Hematopoietic multipotent progenitor cell treated with erythropoietin and hydrocortisone succinate and interleukin-3 and kit ligand, for 4 days (in vitro differentiated cells): ENCODE results near the gene OR4N2.
"Not testable (repeated sequence)": the region's sequence is repeated elsewhere in the genome, so short reads cannot be mapped to it uniquely, and the experiment has no call there.

Experiments used
- DNase-seq: peaks from one replicate; pipeline ENCODE4 v3.0.0-alpha.2; 2015

The OR4N2 gene

DNA sequence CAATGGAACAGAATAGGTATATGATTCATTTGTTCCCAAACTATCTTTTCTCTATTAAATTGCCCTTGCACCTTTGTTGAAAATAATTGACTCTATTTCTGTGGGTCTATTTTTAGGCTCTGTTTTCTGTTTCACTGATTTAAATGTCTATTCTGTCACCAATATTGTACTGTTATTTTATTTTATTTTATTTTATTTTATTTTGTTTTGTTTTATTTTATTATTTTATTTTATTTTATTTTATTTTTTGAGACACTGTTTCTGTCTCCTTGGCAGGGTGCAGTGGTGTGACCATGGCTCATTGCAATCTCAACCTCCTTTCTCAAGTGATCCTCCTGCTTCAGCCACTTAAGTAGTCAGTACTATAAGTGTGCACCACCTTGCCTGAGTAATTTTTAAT is 34.9 kb downstream of the OR4N2 start:
- no peak for DNase-seq

DNA sequence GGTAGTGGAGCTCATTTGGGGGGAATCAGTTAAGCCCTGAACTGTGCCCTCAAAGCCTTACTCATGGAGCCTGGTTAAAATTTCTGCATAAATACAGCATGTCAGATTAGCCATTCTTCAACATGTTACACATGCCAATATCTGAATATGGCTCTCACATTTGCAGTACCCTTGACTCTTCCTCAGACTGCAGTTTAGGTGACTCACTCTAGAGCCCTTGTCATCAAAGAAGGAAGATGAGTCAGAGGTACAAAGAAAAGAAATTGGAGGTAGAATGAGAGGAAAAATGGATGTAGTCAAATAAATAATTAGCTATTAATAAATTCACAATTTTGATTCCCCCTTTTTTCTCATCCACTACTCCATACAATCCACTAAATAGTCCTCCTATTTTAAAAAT is 47.8 kb downstream of the OR4N2 start:
- DNase-seq: no peak

DNA sequence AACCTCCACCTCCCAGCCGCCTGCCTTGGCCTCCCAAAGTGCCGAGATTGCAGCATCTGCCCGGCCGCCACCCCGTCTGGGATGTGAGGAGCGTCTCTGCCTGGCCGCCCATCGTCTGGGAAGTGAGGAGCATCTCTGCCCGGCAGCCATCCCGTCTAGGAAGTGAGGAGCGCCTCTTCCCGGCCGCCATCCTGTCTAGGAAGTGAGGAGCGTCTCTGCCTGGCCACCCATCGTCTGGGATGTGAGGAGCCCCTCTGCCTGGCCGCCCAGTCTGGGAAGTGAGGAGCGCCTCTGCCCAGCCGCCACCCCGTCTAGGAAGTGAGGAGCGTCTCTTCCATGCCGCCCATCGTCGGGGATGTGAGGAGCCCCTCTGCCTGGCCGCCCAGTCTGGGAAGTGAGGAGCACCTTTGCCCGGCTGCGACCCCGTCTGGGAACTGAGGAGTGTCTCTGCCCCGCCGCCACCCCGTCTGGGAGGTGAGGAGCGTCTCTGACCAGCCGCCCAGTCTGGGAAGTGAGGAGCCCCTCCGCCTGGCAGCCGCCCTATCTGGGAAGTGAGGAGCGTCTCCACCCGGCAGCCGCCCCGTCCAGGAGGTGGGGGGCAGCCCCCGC is 62.6 kb downstream of the OR4N2 start:
- DNase-seq: not testable (repeated sequence)

DNA sequence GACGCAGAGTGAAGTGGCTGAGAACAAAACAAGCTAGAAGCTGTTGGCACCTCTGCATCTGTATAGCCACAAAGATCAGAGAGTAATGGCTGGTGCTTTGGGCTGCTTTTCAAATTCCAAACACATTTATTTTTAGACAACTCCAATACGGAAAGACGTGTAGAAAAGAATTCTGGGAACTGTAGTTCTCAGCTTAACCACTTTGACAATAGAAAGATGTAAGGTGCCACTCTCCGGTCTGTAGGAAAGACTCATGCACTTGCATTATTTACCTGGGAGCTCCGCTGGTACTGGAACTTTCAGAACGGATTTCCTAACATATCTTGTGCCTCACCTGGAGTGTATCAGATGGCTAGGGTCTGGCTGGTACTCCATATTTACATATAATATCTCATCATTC is 69.6 kb downstream of the OR4N2 start:
- DNase-seq: peak; percentile 2

GRCh38 chr14:19874842-19875241 is 71.3 kb downstream of the OR4N2 start, which contains the start of gene OR4K2:
Gene OR4K2, plus strand, starts transcription at chr14:19875142. Its CDS starts 1,126 bp downstream, at chr14:19876268.
- no peak for DNase-seq

- peak; percentile 65 for DNase-seq
These were observed 74.6 kb downstream of the OR4N2 start for GRCh38 chr14:19878029-19878642.
